Measurements from ENCODE around the gene GABARAP. TPM values are rescaled to one million over a fixed set of nuclear protein-coding genes. Genes with fewer than 3 reads are reported as not detected.
A peak's percentile ranks its signal among the peaks of the same experiment; 100 is the strongest.

GABARAP gene
- total RNA-seq, 1 experiment from 2014 or later, result 188 TPM

DNA sequence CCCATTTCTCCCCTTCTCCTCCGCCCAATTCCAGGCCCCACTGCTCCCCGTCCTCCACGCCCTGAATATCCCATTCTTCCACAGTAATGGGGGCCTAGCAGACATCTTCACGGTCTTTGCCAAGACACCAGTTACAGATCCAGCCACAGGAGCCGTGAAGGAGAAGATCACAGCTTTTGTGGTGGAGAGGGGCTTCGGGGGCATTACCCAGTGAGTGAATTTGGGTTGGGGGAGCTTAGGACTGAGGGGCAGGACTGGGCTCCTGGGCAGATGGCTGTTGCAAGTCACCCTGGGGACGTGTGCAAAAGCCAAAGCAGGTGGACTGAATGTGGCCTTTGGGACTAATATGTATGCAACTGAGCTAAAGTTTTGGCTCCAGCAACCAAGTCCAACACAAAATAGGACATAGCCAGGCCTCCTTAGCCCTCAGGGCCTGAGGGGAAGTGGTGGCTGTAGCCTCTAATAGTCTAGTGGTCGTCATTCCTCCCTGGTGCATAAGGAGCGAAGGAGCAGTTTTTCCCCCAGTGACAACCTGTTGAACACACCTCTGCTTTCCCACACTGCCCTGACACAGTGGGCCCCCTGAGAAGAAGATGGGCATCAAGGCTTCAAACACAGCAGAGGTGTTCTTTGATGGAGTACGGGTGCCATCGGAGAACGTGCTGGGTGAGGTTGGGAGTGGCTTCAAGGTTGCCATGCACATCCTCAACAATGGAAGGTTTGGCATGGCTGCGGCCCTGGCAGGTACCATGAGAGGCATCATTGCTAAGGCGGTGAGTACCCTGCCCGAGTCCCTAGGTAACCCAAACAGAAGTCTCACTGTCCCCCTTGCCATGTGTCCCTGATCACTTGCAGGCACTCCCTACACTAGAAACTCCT lies 19.9 kb downstream of the GABARAP start:
- DNase-seq, result no peak
- intact Hi-C loops (cut with micrococcal nuclease; ENCODE audit: unreplicated experiment), result no loop called here
- Mint-ChIP-seq H3K27ac (ENCODE audit: unreplicated experiment) (peak overlapping the region; percentile 94), H3K4me3 (ENCODE audit: low read depth, unreplicated experiment) (peak overlapping the region; percentile 96), H3K4me1 (ENCODE audit: low read depth, unreplicated experiment) (no peaks in the 10 kb centered on the region), H3K27me3 (ENCODE audit: unreplicated experiment) (no peaks in the 10 kb centered on the region), H3K9me3 (ENCODE audit: low read depth, unreplicated experiment) (no peaks in the 10 kb centered on the region), H3K36me3 (ENCODE audit: insufficient read depth, unreplicated experiment) (peaks cover 62% of the 10 kb centered on the region)
- BruUV-seq (replicated peaks), result no TSS peak
- CTCF ChIA-PET, result interaction anchor here (2.1 kb wide), 1 partner anchor 74 kb away, joined by 11 read pairs; no protein-coding TSS in a partner anchor
- no peak for TF ChIP-seq CTCF (IDR thresholded peaks at IDR 0.05; ENCODE audit: unreplicated experiment)

- no TSS peak for BruUV-seq (replicated peaks)
- Mint-ChIP-seq H3K9me3 (ENCODE audit: low read depth, unreplicated experiment) (no peaks in the 10 kb centered on the region), H3K36me3 (ENCODE audit: insufficient read depth, unreplicated experiment) (peaks cover 55% of the 10 kb centered on the region), H3K4me1 (ENCODE audit: low read depth, unreplicated experiment) (no peaks in the 10 kb centered on the region), H3K27ac (ENCODE audit: unreplicated experiment) (peak overlapping the region; percentile 94), H3K27me3 (ENCODE audit: unreplicated experiment) (peaks cover 5% of the 10 kb centered on the region), H3K4me3 (ENCODE audit: low read depth, unreplicated experiment) (peak overlapping the region; percentile 96)
- no peak for DNase-seq
- CTCF ChIA-PET, result interaction anchor here (0.7 to 2.1 kb wide), 4 partner anchors 12 to 75 kb away, joined by 3 to 11 read pairs (median 4); partner anchors contain the start of gene DVL2
- intact Hi-C loops (cut with micrococcal nuclease; ENCODE audit: unreplicated experiment), result no loop called here
- no peak for TF ChIP-seq CTCF (IDR thresholded peaks at IDR 0.05; ENCODE audit: unreplicated experiment)
Observed at GRCh38 chr17:7221278-7222092, 20.8 kb downstream of the GABARAP start.

DNA sequence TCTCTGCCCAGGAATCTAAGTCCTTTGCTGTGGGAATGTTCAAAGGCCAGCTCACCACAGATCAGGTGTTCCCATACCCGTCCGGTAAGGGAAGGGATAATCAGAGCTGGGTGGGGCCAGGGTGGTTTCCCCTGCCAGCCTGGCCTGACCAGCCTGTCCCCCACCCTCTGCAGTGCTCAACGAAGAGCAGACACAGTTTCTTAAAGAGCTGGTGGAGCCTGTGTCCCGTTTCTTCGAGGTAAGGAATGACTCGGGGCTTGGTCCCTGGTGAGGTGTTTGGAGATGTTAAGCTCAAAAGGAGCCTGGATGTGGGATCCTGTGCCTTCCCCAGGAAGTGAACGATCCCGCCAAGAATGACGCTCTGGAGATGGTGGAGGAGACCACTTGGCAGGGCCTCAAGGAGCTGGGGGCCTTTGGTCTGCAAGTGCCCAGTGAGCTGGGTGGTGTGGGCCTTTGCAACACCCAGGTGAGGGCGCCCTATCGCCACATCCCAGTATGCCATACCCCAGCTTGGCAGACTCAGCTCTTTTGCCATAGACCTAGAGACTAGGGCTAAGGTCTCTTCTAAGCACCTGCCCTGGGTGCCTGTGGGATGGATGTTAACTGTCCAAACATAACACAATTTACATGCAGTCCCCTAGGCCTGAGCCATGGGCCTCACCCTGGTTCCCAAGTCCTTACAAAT lies 21.5 kb downstream of the GABARAP start:
- Mint-ChIP-seq H3K4me1 (ENCODE audit: low read depth, unreplicated experiment) (no peaks in the 10 kb centered on the region), H3K4me3 (ENCODE audit: low read depth, unreplicated experiment) (peak overlapping the region; percentile 96), H3K9me3 (ENCODE audit: low read depth, unreplicated experiment) (no peaks in the 10 kb centered on the region), H3K27me3 (ENCODE audit: unreplicated experiment) (peaks cover 13% of the 10 kb centered on the region), H3K27ac (ENCODE audit: unreplicated experiment) (peak overlapping the region; percentile 94), H3K36me3 (ENCODE audit: insufficient read depth, unreplicated experiment) (peaks cover 48% of the 10 kb centered on the region)
- intact Hi-C loops (cut with micrococcal nuclease; ENCODE audit: unreplicated experiment), result no loop called here
- BruUV-seq (replicated peaks), result no TSS peak
- TF ChIP-seq CTCF (IDR thresholded peaks at IDR 0.05; ENCODE audit: unreplicated experiment), result no peak
- CTCF ChIA-PET, result interaction anchor here (0.7 to 2.1 kb wide), 6 partner anchors 13 to 299 kb away, joined by 3 to 11 read pairs (median 4); partner anchors contain the start of gene DVL2
- peak; percentile 60 for DNase-seq

Measured in Calu3 (cell line).